SU-DHL-6 (cell line): ENCODE measurements around the gene SLFN12L.

ENCODE experiments used
- CTCF ChIP-seq: fragments of 200-600 bp; sonication (generic); IDR thresholded peaks from one replicate; pipeline ENCODE4 v1.5.1; 2017; ENCODE audit warnings: antibody characterized with exemption, mild to moderate bottlenecking, low read length, moderate library complexity; ENCODE audit not compliant: insufficient read depth, poor library complexity, severe bottlenecking
- EZH2phosphoT487 ChIP-seq: fragments of 200-600 bp; sonication (generic), shearing (Covaris generic); conservative IDR thresholded peaks from 2 replicates; pipeline ENCODE4 v1.6.1; 2018; ENCODE audit warnings: mild to moderate bottlenecking, antibody characterized with exemption, low read length, moderate library complexity, mixed read lengths

DNA sequence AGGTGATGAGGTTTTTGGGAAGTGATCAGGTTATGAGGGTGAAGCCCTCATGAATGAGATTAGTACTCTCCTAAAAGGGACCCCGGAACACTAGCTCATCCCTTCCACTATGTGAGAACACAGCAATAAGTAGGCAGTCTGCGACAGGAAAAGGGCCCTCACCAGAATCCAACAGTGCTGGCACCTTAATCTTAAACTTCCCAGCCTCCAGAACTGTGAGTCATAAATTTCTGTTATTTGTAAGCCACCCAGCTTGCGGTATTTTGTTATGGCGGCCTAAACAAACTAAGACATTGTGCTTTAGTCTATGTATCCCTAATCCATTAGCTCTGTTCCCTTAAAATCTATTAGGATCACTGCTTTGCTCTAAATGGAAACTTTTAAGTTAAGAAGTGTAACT lies 113.7 kb downstream of the SLFN12L start:
- TF ChIP-seq CTCF (no peak), EZH2phosphoT487 (no peak)
